CD14-positive monocyte (primary cell): Measurements from ENCODE around the gene RPL38. TPM values are rescaled to one million over a fixed set of nuclear protein-coding genes. Genes with fewer than 3 reads are reported as not detected.

Experiments used
- DNase-seq, 3 donors: peaks; one replicate each; pipeline ENCODE4 v3.0.0-alpha.2; 2011 to 2022
- H2AFZ ChIP-seq: 2 replicates; pipeline ENCODE4 v1.6.0; 2012; ENCODE audit warnings: mild to moderate bottlenecking, low read depth, low read length, inconsistent platforms; ENCODE audit not compliant: insufficient read depth, poor library complexity, severe bottlenecking
- H3K27ac ChIP-seq, 2 donors: 1 replicate in 1 of 2; 2 replicates in 1 of 2; pipeline ENCODE4 v1.5.1; 2012 to 2013; ENCODE audit warnings: low read length in 2 of 2, control low read depth in 1 of 2, inconsistent platforms in 1 of 2, low read depth in 1 of 2, mild to moderate bottlenecking in 1 of 2
- H3K27me3 ChIP-seq, 2 donors: one replicate each; pipeline versions ENCODE4 v1.6.0 to v1.6.1; 2011 to 2013; ENCODE audit warnings: low read length in 2 of 2; ENCODE audit not compliant: control insufficient read depth in 2 of 2, insufficient read depth in 2 of 2
- H3K36me3 ChIP-seq, 2 donors: replicated peaks in 1 of 2; 1 replicate in 1 of 2; 2 replicates in 1 of 2; pipeline versions ENCODE4 v1.5.1 to v1.6.1; 2012 to 2013; ENCODE audit warnings: low read length in 2 of 2, control low read depth in 1 of 2, inconsistent platforms in 1 of 2, mild to moderate bottlenecking in 1 of 2; ENCODE audit not compliant: insufficient read depth in 2 of 2, control insufficient read depth in 1 of 2
- H3K4me1 ChIP-seq, 2 donors: 1 replicate in 1 of 2; 2 replicates in 1 of 2; pipeline versions ENCODE4 v1.5.1 to v1.6.1; 2012 to 2013; ENCODE audit warnings: low read length in 2 of 2, control low read depth in 1 of 2, inconsistent platforms in 1 of 2, mild to moderate bottlenecking in 1 of 2, moderate library complexity in 1 of 2; ENCODE audit not compliant: insufficient read depth in 2 of 2, control insufficient read depth in 1 of 2
- H3K4me2 ChIP-seq: replicated peaks from 2 replicates; pipeline ENCODE3; 2012; ENCODE audit warnings: low read length, moderate library complexity, mild to moderate bottlenecking; ENCODE audit not compliant: poor library complexity, severe bottlenecking; ENCODE audit errors: extremely low read depth
- H3K4me3 ChIP-seq, 3 experiments: fragments of 200-600 bp in 1 of 3; sonication (generic) in 1 of 3; replicated peaks in 1 of 3; 1 replicate in 2 of 3; 2 replicates in 1 of 3; pipeline ENCODE4 v1.5.1; 2011 to 2013; ENCODE audit warnings: low read length in 3 of 3, mild to moderate bottlenecking in 3 of 3, control low read depth in 2 of 3, low read depth in 2 of 3, inconsistent platforms in 1 of 3, moderate library complexity in 1 of 3
- H3K79me2 ChIP-seq: 2 replicates; pipeline ENCODE4 v1.6.0; 2012; ENCODE audit warnings: mild to moderate bottlenecking, control low read depth, inconsistent platforms, low read length, moderate library complexity; ENCODE audit not compliant: insufficient read depth
- H3K9ac ChIP-seq: 2 replicates; pipeline ENCODE4 v1.6.0; 2017; ENCODE audit warnings: low read length, mild to moderate bottlenecking; ENCODE audit not compliant: insufficient read depth, poor library complexity, severe bottlenecking
- H3K9me3 ChIP-seq, 2 donors: replicated peaks in 1 of 2; 1 replicate in 1 of 2; 2 replicates in 1 of 2; pipeline versions ENCODE4 v1.5.1 to v1.6.1; 2012 to 2013; ENCODE audit warnings: low read length in 2 of 2, control low read depth in 1 of 2; ENCODE audit not compliant: control insufficient read depth in 1 of 2, insufficient read depth in 1 of 2
- H4K20me1 ChIP-seq: 2 replicates; pipeline ENCODE4 v1.6.0; 2012; ENCODE audit warnings: mild to moderate bottlenecking, low read length, control low read depth, moderate library complexity; ENCODE audit not compliant: insufficient read depth
- H3K27ac Mint-ChIP-seq, 7 donors: one replicate each; pipeline ENCODE4 v1.8.0; 2020; ENCODE audit warnings: mild to moderate bottlenecking in 7 of 7, mixed read lengths in 7 of 7, moderate library complexity in 6 of 7, inconsistent platforms in 2 of 7
- H3K27me3 Mint-ChIP-seq, 3 donors: one replicate each; pipeline ENCODE4 v1.8.0; 2021 to 2022; ENCODE audit warnings: low read depth in 3 of 3, mild to moderate bottlenecking in 3 of 3, mixed read lengths in 3 of 3, moderate library complexity in 3 of 3, inconsistent platforms in 1 of 3
- H3K36me3 Mint-ChIP-seq, 2 donors: one replicate each; pipeline ENCODE4 v1.8.0; 2020; ENCODE audit warnings: mixed read lengths in 2 of 2, inconsistent platforms in 1 of 2, mild to moderate bottlenecking in 1 of 2
- H3K4me1 Mint-ChIP-seq: one replicate; pipeline ENCODE4 v1.8.0; 2020; ENCODE audit warnings: mild to moderate bottlenecking, mixed read lengths
- H3K4me3 Mint-ChIP-seq, 2 donors: one replicate each; pipeline ENCODE4 v1.8.0; 2020; ENCODE audit warnings: mild to moderate bottlenecking in 2 of 2, mixed read lengths in 2 of 2, moderate library complexity in 1 of 2
- H3K9me3 Mint-ChIP-seq, 7 donors: one replicate each; pipeline ENCODE4 v1.8.0; 2020 to 2022; ENCODE audit warnings: mixed read lengths in 7 of 7, mild to moderate bottlenecking in 6 of 7, moderate library complexity in 6 of 7, inconsistent platforms in 2 of 7
- WGBS: methylation state at CpG from one replicate; pipeline ENCODE4 v1.1.5; 2013; ENCODE audit warnings: missing lambda C conversion rate; ENCODE audit not compliant: insufficient coverage; 5-methylcytosine and 5-hydroxymethylcytosine counted together
- intact Hi-C, 2 donors: fragments of 100-400 bp; cut with micrococcal nuclease; formaldehyde crosslinking; loops; one replicate each; pipeline versions ENCODE4 v1.15.0 to v1.15.1; 2023
- polyA plus RNA-seq, 3 donors: library from polyadenylated mRNA; depleted of rRNA in 1 of 3; unstranded in 2 of 3; stranded (reverse) in 1 of 3; fragments of 300-500 nt in 2 of 3; fragments of >200 nt in 1 of 3; fragmentation: Illumina TruSeq in 2 of 3; gene quantifications; 1 replicate in 2 of 3; 2 replicates in 1 of 3; pipeline ENCODE4 v1.2.3, GENCODE V29; 2012 to 2021
- TF ChIP-seq, protein P1 (sequence below): fragments of 200-600 bp; IDR thresholded peaks from one replicate; pipeline ENCODE4 v1.8.0; 2022; ENCODE audit warnings: antibody characterized with exemption, mild to moderate bottlenecking

The RPL38 gene
- polyA plus RNA-seq, 3 donors, result 379 to 1,070 (median 919) TPM

DNA sequence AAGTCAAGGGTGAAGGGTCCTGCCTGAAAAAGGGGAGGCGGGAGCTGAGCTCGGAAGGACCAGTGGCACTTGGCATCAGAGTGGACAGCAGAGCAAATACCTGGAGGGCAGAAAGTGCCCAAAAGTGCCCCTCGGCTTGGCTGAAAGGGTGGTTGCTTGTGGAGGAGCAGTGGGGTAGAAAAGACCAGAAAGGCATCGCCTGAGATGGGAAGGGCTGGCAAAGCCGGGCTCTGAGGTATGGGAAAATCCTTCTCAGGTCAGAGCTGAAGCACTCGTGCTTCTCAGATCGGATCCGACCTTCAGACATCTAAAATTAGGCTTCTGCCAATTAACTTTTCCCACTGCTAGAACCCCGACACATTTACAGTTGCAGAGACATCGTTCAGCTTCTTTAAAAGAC is 1.5 kb upstream of the RPL38 start:
- no peak overlapping the region for H3K27ac ChIP-seq
- H3K4me1 ChIP-seq, result peaks cover 20 to 23% of the 10 kb centered on the region in 2 donors
- 96% methylated on average over 4 of the region's 10 CpGs for WGBS
- H3K4me3 ChIP-seq, result no peak overlapping the region
- H3K27me3 Mint-ChIP-seq, result peaks cover 5 to 30% (median 21%) of the 10 kb centered on the region in 3 donors
- no peak overlapping the region for H3K9ac ChIP-seq
- H4K20me1 ChIP-seq, result peaks cover 33% of the 10 kb centered on the region
- H3K36me3 Mint-ChIP-seq, result peaks cover 18 to 24% of the 10 kb centered on the region in 2 donors
- H3K4me3 Mint-ChIP-seq, result peak overlapping the region in 1 of 2 donors; percentile 22
- H3K79me2 ChIP-seq, result peaks cover 35% of the 10 kb centered on the region
- H3K9me3 Mint-ChIP-seq, result peaks cover 0 to 2% (median 0%) of the 10 kb centered on the region in 7 donors
- H2AFZ ChIP-seq, result no peak overlapping the region
- H3K9me3 ChIP-seq, result no peaks in the 10 kb centered on the region
- TF ChIP-seq, protein P1, sequence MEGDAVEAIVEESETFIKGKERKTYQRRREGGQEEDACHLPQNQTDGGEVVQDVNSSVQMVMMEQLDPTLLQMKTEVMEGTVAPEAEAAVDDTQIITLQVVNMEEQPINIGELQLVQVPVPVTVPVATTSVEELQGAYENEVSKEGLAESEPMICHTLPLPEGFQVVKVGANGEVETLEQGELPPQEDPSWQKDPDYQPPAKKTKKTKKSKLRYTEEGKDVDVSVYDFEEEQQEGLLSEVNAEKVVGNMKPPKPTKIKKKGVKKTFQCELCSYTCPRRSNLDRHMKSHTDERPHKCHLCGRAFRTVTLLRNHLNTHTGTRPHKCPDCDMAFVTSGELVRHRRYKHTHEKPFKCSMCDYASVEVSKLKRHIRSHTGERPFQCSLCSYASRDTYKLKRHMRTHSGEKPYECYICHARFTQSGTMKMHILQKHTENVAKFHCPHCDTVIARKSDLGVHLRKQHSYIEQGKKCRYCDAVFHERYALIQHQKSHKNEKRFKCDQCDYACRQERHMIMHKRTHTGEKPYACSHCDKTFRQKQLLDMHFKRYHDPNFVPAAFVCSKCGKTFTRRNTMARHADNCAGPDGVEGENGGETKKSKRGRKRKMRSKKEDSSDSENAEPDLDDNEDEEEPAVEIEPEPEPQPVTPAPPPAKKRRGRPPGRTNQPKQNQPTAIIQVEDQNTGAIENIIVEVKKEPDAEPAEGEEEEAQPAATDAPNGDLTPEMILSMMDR, result no peak
- intact Hi-C loops, result loop anchor here in 1 of 2 donors (5.0 kb wide), 1 partner anchor 35 kb away; no protein-coding TSS in a partner anchor
- DNase-seq, result no peak
- peaks cover 39% of the 10 kb centered on the region for H3K4me1 Mint-ChIP-seq
- peaks cover 19 to 24% of the 10 kb centered on the region in 2 donors for H3K36me3 ChIP-seq
- no peak overlapping the region for H3K4me2 ChIP-seq
- H3K27ac Mint-ChIP-seq, result no peak overlapping the region
- H3K27me3 ChIP-seq, result peaks cover 0 to 14% of the 10 kb centered on the region in 2 donors

GRCh38 chr17:74202938-74203337 is 540 bp upstream of the RPL38 start:
- Histone ChIP-seq H3K4me3 (no peak overlapping the region), H2AFZ (no peak overlapping the region), H3K4me2 (peak overlapping the region; percentile 16), H3K27ac (no peak overlapping the region), H3K27me3 (peaks cover 0 to 14% of the 10 kb centered on the region in 2 donors), H3K79me2 (peaks cover 44% of the 10 kb centered on the region), H3K9ac (no peak overlapping the region), H3K4me1 (peaks cover 20 to 23% of the 10 kb centered on the region in 2 donors), H3K36me3 (peaks cover 25 to 34% of the 10 kb centered on the region in 2 donors), H3K9me3 (no peaks in the 10 kb centered on the region), H4K20me1 (peaks cover 43% of the 10 kb centered on the region)
- peaks cover 42% of the 10 kb centered on the region for H3K4me1 Mint-ChIP-seq
- peaks cover 5 to 29% (median 21%) of the 10 kb centered on the region in 3 donors for H3K27me3 Mint-ChIP-seq
- no peak overlapping the region for H3K4me3 Mint-ChIP-seq
- TF ChIP-seq, protein P1, result no peak
- 36% methylated on average over 10 of the region's 15 CpGs for WGBS
- H3K27ac Mint-ChIP-seq, result no peak overlapping the region
- peaks cover 22 to 28% of the 10 kb centered on the region in 2 donors for H3K36me3 Mint-ChIP-seq
- H3K9me3 Mint-ChIP-seq, result peaks cover 0 to 2% (median 0%) of the 10 kb centered on the region in 7 donors
- intact Hi-C loops, result loop anchor here in 1 of 2 donors (5.0 kb wide), 1 partner anchor 34 kb away; no protein-coding TSS in a partner anchor
- DNase-seq, result no peak
